Measurements from ENCODE around the gene DNAJB11.

- TF ChIP-seq CTCF (IDR thresholded peaks at IDR 0.05) (no peak), ZFX (IDR thresholded peaks at IDR 0.05; ENCODE audit: borderline replicate concordance) (no peak)
Observed at GRCh38 chr3:186603159-186603558, 32.6 kb downstream of the DNAJB11 start.
